ENCODE measurements around the gene CLMN.
"Not testable (repeated sequence)": the region's sequence is repeated elsewhere in the genome, so short reads cannot be mapped to it uniquely, and the experiment has no call there.

Gene CLMN

DNA sequence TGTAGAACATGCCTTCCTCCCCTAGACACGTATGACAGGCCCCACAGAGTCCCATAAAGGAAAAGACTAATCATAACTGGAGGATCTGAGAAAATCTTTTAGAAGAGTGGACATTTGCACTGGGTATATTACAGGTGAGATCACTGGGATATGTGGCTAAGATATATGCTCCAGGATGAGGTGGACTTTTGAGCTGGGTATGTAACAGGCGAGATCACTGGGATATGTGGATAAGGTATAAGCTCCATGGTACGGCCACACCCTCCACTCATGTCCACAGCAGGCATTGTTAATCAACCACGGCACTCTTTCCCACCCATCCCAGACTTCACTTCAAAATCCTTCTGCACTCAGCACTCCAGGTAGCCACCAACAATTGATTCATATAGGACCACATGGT lies 34.1 kb downstream of the CLMN start:
- DNase-seq (ENCODE audit: low spot score), result no peak

DNA sequence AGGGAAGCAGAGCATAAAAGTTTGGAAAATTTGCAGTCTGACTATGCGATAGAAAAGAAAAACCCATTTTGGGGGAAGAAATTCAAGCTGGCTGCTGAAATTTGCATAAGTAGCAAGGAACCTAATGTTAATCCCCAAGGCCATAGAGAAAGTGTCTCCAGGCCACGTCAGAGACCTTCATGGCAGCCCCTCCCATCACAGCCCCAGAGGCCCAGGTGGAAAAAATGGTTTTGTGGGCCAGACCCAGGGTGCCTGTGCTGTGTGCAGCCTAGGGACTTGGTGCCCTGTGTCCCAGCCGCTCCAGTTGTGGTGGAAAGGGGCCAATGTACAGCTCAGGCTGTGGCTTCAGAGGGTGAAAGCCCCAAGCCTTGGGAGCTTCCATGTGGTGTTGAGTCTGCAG lies 35.9 kb downstream of the CLMN start:
- DNase-seq (ENCODE audit: low spot score), result not testable (repeated sequence)

DNA sequence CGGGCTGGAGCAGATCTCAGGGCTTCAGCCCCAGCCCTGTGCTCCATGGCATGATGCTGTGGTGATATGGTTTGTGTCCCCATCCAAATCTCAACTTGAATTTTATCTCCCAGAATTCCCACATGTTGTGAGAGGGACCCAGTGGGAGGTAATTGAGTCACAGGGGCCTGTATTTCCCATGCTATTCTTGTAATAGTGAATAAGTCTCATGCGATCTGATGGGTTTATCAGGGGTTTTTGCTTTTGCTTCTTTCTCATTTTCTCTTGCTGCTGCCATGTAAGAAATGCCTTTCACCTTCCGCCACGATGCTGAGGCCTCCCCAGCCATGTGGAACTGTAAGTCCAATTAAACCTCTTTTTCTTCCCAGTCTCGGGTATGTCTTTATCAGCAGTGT lies 36.7 kb downstream of the CLMN start:
- DNase-seq (ENCODE audit: low spot score), result not testable (repeated sequence)

DNA sequence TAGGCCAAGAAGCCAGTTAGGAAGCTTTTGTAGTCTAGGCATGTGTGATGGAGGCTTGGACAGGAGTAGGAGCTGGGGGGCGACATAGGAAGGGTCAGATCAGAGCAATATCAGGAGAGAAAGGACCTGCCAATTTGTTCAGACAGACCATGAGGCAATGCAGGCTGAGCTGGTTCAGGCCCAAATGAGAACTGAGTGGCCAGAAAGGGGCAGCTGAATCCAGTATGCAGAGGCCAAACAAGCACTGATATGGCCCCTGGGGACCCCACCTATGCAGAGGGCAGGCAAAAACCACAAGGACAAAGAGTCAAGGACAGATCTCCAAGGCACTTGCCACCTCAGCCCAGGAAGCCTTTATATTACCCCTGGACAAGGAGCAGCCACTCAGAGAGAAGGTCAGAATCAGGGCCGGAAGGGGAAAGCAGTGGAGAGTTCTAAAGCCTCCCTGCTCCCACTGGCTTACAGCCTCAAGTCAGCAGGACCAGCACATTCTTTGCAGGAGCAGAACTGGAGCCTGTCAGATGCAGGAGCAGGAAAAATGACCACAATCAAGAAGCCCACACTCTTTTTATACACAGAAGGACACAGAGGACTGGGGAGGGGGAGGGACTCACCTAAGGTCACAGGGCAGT lies 37.2 kb downstream of the CLMN start:
- no peak for DNase-seq (ENCODE audit: low spot score)

DNA sequence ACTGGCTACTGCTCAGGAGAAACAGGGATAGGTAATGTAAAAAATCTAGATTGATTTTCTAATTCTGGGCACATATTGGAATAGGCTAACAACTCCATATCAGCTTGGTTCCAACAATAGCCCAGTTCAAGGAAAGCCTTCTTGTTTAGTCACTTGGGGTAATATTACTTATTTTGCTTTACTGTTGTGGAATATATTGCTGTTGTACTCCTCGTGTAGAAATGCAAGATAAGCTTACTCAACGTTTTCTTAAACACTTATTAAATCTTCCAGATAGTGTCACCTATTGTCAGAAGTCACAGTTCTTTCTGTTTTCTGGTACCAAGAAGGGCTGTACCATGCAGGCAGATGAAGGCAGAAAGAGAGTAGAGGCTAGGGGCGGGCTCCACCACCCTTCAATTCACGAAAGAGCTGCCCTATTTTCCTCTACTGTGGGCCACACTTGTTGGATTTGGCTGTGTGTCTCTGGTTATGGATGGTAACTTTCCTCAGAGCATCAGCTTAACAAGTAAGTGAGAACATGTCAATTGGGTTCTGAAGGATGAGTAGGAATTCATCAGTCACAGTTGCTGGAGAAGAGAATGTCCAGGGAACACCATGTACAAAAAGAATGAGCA lies 38.0 kb downstream of the CLMN start:
- DNase-seq (ENCODE audit: low spot score), result no peak

DNA sequence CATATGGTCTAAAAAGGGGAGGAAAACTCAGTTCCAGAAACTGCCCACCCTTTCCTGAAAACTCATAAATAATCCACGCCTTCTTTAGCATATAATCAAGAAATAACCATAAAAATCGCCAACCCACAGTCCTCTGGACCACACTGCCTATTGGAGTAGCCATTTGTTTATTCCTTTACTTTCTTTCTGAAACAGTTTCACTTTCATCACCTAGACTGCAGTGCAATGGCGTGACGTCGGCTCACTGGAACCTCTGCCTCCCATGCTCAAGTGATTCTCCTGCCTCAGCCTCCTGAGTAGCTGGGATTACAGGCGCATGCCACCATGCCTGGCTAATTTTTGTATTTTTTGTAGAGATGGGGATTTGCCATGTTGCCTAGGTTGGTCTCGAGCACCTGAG lies 44.2 kb downstream of the CLMN start:
- no peak for DNase-seq (ENCODE audit: low spot score)

DNA sequence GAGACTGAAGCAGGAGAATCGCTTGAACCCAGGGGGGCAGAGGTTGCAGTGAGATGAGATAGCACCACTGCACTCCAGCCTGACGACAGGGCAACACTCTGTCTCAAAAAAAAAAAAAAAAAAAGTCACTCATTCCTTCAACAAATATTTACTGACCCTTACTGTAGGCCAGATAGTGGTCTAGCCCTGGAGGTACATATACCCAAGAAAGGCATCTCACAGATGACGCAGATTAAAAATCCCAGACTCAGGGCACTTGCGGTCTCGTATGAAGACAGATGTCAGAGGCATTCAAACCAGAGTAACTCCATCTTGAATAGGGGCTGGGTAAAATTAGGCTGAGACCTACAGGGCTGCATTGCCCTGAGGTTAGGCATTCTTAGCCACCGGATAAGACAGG lies 44.8 kb downstream of the CLMN start:
- DNase-seq (ENCODE audit: low spot score), result no peak

DNA sequence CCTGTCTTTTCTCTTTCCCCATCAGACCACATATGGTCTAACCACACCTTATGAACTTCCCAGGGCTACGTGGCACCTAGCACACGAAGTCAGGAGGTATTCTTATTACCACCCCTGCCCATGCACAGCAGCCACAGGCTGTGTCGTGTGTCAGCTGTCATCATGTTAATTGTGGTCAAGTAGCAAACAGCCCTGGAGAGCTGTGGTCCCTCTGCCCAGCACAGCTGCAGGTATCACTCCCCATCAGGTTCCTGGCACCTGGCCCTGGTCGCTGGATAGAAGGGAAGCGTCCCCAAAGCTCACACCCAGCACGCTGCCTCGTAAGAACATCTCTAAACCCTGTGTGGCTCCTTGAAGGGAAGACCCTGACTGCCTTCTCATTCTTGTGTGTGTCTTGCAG lies 45.4 kb downstream of the CLMN start:
- no peak for DNase-seq (ENCODE audit: low spot score)

DNA sequence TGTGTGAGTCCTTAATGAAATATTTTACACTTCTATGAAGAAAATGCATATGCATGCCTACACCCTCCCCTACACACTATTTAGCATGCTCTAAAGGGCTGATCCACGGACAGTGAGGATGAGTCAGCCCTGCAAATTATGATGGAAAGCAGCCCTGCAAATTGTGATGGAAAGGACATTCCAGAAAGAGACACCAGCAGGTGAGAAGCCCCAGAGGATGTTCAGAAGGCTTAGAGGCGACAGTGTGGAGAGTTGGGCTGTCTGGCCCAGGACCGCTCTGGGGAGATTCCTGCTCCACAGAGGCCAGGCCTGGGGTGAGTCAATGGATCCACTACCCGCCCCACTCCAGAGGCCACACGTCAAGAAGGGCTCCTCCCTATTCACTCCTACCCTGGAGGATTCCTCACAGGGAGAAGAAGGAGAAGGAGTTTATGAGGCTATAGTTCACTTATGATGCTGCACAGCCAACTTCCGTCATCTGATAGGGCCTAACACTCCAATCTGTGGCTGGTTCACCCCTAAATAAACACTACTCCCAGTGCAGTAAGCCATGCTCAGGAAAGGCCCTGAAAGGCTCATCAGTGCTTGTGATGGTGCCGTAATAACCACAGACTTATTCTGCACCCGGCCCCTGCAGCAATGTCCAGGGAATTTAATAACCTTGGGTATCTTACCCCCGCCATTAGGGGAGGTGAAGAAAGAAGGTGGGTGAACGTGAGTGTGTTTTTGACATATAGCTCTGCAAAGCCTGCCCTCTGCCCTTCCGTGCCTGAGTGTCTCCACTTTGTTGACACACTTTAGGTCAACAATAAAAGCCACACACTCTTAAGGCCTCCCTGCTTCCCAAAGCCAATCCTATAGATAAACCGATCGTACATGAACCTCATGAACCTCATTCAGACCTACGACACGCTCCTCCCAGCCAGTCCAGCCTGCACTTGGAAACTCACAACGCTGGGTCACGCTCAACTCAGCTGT lies 46.4 kb downstream of the CLMN start:
- DNase-seq (ENCODE audit: low spot score), result no peak

DNA sequence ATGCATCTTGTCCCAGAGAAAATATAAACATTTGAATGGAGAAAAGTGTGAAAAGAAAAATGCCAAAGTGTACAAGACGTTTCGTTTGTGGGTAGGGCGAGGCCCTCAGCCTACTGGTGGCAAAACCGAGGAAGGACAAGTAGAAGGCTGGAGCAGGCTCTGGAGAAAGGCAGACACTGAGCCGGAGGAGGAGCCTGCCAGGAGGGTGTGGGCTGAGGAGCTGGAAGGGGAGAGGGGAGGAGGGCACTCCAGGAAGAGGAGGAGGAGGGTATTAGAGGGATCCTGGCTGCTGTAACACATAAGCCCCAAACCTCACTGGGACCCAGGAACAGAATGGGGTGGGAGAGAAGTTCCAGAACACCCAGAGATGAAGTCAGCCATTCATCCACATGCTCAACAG lies 47.7 kb downstream of the CLMN start:
- no peak for DNase-seq (ENCODE audit: low spot score)

DNA sequence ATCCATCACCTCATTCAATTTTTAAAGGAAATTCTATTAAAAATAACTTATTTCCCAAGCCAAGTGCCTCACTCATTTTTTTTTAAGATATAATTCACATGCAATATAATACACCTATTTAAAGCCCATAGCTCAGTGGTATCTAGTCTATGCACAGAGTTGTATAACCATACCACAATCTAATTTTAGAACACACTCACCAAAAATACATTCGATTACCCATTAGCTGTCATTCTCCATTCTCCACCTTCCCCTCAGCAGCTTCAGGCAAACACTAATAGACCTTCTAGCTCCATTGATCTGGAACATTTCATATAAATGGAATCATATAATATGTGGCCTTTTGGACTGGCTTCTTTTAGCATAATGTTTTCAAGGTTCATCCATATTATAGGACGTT lies 49.5 kb downstream of the CLMN start:
- no peak for DNase-seq (ENCODE audit: low spot score)

DNA sequence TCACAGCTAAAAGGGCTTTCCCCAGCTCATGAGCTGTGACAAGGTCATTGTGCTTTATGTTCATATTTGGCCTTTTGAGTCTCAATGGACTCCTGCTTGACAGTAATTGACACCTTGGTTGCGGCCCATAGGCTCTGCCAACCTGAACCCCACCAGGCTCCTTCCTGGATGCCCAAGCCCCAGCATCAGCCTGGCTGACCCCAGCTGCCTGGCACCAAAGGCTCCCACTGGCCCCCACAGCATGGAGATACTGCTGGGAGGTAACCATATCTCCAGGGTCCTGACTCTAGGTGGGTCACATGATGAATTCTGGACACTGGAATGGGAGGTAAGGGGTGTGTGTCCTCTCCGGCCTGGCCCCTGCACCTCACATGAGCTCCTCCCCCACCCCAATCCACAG lies 50.2 kb downstream of the CLMN start:
- DNase-seq (ENCODE audit: low spot score), result no peak

DNA sequence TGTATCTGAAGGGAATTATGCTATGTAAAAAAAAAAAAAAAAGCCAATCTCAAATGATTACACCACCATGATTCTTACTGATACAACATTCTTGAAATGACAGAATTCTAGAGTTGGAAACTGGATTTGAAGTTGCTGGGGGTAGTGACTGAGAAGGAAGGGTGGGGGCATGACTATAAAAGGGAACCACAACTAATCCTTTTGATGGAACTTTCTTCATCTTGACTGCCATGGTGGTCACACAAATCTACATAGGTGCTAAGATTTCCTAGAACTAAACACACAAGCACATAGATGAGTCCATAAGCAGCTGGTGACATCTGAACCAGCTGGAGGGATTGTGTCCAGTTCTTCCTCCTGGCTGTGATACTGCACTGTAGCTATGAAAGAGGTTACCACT lies 51.4 kb downstream of the CLMN start:
- DNase-seq (ENCODE audit: low spot score), result no peak

DNA sequence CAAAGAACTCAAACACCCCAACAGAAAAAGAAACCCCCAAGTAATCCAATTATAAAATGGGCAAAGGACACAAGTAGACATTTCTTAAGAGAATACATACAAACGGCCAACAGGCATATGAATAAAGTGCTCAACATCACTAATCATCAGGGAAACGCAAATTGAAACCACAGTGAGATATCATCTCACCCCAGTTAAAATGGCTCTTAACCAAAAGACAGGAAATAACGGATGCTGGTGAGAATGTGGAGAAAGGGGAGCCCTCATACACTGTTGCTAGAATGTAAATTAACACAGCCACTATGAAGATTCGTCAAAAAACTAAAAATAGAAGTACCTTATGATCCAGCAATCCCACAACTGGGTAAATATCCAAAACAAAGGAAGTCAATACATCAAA lies 52.4 kb downstream of the CLMN start:
- no peak for DNase-seq (ENCODE audit: low spot score)

DNA sequence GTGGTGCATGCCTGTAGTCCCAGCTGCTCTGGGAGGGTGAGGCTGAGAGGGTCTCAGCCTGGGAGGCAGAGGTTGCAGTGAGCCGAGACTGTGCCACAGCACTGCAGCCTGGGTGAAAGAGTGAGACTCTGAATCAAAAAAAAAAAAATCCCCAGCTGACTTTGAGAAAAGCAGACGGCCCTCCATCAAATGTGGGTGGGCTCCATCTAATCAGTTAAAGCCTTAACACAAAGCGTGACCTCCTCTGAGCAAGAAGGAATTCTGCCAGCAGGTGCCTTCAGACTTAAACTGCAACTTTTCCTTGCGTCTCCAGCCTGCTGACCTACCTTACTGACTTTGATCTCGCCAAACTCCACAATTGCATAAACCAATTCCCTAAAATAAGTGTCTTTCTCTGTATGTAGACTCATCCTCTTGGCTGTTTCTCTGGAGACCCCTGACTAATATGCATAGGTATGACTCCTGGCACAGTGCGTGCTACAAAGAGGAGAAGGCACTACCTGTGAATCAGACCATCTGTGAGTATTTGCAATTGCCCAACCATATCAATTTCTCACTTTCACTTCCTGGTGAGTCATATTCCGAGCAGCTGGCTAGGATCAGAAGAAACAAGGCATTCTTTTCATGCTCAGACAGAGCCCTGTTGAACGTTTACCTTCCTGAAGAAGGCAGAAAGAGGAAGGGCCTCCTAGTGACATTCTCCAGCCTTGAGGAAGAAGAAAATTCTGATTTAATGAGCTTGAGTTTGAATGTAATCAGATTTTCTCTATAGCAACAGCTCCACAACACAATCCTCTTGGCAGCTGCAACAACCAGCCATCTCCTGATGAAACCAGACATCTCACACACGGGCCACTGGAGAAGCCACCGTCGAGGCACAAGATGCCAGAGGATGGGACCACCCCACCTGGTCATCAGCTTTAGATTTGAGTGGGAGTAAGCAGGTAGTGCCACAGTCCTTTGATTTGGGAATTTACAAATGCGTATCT lies 54.3 kb downstream of the CLMN start:
- DNase-seq (ENCODE audit: low spot score), result peak; percentile 32

DNA sequence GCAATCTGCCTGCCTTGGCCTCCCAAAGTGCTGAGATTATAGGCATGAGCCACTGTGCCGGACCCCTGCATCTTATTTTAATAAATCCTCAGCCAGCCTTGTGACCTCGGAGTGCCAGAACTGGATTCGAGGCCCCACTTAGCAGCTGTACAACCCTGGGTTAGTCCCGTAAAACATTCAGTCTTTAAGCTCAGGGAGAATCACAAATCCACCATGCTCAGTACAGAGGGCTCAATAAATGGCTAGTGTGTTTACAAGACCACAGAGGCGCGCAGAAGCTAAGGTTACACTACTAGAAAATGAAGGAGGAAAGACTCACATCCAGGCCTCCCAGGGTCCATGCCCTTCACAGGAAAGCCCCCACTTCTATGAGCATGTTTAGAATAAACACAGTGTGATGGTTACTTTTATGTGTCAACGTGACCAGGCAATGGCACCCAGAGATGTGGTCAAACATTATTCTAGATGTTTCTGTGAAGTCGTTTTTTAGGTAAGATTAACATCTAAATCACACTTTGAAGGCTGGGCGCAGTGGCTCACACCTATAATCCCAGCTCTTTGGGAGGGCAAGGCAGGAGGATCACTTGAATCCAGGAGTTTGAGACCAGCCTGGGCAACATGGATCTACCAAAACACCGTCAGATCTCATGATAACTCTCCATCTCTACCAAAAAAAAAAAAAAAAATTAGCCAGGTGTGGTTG lies 55.3 kb downstream of the CLMN start:
- no peak for DNase-seq (ENCODE audit: low spot score)

DNA sequence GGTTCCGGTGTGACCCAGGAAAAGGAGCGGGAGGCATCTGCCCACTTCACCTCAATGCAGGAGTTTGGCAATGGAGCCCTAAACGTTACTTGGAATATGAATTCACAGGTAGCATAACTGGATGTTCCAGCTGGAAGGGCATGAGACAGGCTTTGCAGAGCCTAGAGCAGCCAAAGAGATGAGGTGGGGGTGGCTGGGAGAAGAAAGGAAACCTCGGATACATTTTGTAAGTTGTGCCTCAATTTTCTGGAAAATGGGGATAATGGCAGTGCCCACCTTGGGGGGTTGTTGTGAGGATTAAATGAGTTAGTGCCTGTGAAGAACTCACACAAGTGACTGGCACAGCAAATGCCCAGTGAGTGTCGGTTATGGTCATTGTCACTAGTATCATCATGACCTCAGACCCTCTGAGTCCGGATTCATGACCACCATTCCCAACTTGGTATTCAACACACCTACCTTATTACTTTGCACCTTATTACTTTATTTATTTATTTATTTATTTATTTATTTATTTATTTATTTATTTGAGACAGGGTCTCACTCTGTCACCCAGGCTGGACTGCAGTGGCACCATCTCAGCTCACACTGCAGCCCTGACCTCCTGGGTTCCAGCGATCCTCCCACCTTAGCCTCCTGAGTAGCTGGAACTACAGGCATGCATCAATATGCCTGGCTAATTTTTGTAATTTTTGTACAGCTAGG lies 56.0 kb downstream of the CLMN start:
- no peak for DNase-seq (ENCODE audit: low spot score)

DNA sequence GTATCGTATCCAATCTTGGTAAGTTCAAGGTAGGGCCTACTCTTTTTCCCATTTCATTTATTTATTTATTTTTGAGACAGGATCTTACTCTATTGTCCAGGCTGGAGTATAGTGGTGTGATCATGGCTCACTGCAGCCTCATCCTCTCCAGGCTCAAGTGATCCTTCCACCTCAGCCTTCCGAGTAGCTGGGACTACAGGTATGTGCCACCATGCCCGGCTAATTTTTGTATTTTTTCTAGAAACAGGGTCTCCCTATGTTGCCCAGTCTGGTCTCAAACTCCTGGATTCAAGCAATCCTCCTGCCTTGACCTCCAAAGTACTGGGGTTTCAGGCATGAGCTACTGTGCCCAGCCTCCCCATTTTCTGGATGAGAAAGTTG lies 57.2 kb downstream of the CLMN start:
- DNase-seq (ENCODE audit: low spot score), result no peak

DNA sequence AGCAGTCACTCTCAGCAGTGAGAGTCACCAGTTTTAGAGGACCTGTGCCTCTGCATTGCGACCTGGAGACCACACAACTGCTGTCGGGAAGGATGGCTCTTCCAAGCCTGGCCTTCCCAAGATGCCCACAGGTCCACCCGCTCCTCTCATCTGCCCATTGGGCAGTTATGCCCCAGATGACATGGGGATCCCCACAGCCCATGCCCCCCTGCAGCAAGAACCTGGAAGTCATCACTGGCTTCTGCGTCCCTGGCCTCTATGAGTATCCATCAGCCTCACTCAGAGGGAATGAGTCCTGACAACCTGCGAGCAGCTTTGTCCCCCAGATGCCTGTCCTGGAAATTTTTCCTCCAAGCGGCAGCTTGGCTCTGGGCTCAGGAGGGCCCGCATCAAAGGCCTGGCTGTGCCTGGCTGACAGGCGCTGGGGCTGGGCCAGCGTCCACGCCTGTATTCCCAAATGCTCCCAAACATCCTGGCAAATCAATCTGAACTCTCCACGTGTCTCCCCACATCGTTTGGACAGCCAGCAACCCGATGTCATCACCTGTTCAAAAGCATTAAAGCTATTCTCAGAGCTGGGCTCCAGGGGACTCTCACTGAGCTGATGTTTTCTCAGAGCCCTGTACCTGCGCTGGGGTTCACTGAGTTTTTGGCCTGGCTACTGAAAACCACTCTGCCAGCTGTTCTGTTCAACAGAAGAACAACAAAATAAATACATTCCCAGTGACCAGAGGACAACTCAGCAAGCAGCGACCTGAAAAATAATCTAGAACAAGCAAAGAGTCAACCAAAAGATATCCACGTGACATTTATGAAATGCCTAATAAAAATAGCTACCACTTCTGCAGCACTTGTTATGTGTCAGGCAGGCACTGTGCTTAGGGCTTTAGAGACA lies 57.8 kb downstream of the CLMN start:
- DNase-seq (ENCODE audit: low spot score), result no peak

Measured in hepatic stellate cell (primary cell).